Activated CD4-positive, alpha-beta T cell treated with anti-CD3 and anti-CD28 coated beads for 4 hours (primary cell): Measurements from ENCODE around the gene GPR84.
A peak's percentile ranks its signal among the peaks of the same experiment; 100 is the strongest.

Experiments used
- DNase-seq, 2 donors: peaks; one replicate each; pipeline ENCODE4 v3.0.0-alpha.2; 2020

Gene GPR84

DNA sequence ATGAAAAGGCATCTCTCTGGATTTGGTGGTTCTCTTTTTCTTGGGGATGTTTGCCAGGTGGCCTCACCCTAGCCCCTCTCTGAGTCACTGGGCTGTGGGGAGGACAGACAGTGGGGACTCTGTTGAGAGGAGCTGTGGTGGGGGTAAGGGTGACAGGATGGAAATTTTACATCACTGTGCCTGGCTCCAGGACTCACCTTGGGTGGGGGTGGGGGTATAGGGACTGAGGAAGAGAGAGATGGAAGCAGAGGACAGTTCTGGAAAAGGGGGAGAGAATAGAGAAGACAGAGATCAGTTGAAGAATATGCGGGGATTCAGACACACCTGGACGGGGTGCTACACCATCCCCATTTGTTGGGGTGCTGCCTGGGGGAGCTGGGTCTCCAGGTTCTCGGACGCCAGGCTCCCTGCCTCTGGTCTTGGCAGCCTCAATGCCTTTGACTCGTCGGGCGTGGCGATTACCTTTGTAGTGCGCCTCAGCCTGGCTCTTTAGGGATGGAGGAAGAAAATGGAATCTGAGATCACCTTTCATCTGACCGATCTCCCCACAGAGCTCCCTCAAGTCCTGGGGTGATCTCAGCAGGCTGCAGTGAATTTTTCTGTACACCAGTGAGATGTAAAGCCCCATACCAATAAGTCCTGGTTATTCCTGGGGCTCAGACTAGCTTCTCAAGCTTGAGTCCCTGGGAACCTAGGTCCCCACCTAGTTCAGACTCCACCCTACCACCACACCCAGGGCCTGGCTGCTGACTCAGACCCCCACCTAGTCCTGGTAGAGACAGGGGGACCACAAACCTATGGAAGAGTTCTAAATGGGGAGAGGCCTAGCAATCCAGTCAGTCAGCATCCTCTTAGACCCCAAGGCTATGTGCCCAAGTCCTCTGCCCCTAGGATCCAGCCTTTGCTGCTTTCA, 9.6 kb upstream of the GPR84 start:
- no peak for DNase-seq

- DNase-seq, result no peak
Measured at GRCh38 chr12:54372113-54372806, 8.0 kb upstream of the GPR84 start.

GRCh38 chr12:54371328-54372112, 7.2 kb upstream of the GPR84 start:
- DNase-seq, result no peak

- peak in 1 of 2 donors; percentile 26 for DNase-seq
Measured at GRCh38 chr12:54370171-54370730, 6.0 kb upstream of the GPR84 start.

DNA sequence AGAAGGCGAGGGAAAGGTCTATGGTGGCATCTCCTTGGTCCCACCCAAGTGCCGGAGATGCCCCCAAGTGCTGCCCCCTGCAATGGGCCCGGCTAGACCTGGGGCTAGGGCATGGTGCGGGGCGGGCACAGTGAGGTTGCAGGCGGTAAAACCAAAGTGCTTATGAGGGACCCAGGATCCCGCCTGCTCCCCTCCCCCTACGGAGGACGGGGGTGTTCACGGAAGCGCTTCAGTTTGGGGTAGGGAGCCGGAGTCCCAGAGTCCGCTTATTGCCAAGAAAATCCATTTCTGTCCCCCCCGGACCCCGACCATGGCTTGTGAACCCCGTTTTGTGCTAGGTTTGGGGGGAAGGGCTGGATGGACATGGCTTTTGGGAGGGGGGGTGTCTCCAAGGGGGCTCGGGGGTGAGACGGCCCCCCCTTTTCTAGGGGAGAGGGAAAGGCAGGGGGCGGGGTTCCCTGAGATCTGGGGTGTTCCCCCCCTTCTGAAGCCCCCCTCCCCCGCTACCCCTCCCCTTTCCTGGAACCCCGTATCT, 5.4 kb upstream of the GPR84 start:
- DNase-seq, result no peak

DNA sequence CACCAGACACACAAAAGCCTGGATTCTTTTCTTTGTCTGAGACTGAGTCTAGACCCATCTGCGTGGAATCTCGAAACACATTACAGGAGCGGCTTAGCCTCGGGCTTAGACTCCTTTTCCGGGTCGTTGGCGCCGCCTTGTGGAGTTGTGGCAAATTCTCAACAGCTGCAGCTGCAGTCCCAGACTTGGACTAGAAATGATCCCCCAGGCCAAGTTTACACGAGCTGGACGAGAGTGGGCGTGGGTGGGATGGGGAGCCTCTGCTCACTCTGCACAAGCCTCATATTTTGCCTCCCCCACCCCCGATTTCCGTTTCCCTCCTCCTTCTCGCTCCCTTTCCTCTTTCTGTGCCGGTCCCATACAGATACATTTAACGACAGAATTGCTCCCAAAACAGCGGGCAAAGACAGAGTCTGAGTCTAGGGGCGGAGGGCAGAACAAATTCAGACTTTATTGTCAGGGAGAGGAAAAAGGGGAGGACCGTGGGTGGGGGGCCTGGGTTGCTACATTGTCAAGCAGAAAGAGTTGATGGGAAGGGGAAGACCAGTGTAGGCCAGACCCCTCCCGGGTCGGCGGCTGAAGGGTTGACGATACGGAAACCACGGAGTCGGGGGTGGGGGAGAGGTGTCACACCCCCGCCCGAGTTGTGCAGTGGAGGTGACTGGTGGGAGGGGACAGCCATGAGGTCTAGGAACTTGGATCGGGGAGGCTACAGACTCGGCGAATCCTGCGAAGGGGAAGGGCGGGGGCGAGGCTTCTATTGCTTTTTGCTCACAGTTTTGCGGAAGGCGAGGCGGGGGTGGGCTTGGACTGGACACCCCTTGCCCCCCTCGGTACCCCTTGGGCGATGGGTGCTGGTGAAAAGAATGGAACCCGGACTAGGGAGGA, 4.7 kb upstream of the GPR84 start:
- peak; percentile 85 to 95 for DNase-seq

DNA sequence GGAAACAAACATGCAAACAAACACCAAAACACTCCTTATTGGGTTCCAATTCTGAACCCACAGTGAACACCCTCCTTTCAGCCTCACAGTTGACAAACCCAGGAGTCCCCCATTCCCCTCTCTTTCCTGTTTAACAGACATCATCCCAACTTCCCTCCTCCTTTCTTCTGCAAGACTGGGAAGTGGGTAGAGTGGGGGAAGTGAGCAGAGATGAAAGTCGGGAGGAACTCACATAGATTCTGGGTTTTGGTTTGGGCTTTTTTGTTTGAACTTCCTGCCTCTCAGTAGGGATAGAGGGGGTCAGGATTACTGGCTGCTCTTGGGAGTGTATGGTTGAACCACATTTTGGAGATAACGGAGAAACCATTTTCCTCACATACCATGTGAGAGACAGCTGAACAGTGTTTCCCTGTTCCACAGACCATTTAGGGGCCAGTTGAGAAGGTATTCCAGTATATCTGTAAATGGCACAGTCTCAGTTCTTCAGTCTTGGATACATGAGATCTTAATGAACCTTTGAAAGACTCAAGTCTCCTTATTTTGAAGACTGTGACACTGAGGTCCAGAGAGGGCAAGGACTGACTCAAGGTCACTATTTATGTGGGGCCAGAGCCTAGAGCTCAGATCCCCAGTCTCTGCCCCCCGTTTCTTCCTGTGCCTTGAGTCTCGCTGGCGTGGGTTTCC, 3.9 kb upstream of the GPR84 start:
- no peak for DNase-seq

DNA sequence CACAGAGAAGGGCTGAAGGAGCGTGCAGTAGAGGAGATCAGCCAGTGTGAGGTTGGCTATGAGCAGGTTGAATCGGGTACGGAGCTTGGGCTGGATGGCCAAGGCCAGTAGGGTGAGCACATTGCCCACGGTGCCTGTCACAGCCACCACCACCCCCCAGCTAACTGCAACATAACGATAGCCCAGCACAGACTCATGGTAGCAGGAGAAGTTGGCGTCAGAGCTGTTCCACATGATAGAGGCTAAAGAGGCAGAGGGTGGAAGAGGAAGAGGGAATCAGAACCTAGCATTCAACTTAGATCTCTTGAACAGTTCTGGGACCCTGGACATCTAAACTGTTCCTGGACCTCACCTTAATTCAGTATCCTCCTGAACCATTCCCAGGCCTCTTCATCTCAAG, 668 bp downstream of the GPR84 start:
- DNase-seq, result no peak

GRCh38 chr12:54363047-54363446, 1.2 kb downstream of the GPR84 start:
- no peak for DNase-seq

- peak; percentile 46 to 59 for DNase-seq
Measured at GRCh38 chr12:54360717-54361456, 3.4 kb downstream of the GPR84 start.

DNA sequence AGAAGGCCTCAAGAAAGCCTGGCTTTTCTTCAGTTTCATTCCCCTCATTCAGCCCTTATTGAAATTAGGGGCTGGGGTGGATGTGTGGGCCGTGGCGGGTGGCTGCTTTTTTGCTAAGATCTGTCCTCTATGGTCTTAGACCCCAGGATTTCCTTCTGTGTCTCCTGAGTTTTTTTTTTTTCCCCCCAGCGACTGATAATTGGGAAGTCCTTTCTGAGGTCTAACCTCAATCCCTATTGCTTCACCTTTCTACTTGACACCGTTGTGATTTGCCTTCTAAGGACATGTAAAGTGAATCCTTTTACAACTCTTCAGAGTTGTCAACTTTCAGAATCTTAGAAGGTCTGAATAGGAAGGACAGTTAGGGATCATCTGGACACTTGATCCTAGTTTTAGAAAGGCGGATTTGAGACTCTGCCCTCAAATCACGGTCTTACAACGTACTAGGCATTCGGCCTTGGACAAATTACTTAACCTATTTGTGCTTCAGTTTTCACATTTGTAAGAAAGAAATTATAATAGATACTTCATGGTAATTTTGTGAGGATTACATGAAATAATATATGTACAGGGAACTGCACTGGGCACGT, 4.4 kb downstream of the GPR84 start:
- DNase-seq, result no peak

GRCh38 chr12:54358945-54359761, 5.1 kb downstream of the GPR84 start:
- peak; percentile 92 to 93 for DNase-seq

GRCh38 chr12:54358191-54358944, 5.9 kb downstream of the GPR84 start:
- DNase-seq, result peak; percentile 52 to 59

DNA sequence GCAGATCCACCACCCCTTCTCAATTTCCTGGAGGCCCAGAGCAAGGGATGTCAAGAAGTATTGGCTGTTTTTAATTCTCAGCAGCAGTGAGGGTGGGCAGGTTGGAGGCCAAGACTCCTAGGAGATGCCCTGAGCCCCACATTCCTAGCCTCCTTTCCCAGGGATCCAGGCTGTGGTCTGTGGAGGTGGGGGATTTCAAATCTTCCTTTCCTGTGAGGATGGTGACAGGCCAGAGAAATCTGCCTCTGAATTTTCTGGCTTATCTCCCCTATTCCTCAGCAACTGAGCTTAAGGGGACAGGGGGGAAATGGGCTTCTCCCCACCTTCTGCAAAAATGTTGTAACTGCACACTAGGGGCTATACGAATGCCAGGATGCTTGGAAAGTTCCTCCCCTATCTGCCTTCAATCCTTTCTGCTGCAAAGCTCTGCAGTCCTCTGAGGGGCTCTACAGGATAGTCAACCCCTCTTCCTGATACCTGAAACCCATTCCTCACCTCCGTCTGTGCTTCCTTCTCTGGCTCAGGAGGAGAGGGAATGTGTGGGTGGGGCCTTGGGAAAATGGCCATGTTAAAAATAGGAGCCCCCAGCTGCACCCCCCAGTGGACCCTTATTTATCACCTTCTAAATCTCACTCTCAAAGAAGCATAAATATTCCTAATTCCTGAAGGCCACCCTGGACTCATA, 6.6 kb downstream of the GPR84 start:
- no peak for DNase-seq

DNA sequence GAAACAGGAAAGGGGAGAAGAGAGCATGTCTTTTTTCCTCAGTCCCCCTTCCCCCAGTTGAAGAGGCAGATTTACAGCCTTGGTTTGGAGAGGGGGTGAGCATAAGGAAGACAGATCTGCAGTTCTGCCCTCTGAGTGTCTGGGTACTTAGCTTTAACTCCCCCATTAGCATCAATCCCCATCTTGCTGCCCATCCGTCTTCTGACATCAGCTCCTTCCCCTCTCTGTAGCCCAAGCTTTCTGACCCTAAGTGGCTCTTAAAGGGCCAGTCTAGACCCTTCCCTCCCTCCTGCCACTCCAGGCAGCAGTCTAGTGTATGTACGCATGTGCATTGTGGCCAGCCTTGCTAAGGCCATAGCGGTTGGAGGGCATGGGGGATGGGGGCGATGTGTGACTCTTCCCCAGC, 7.3 kb downstream of the GPR84 start:
- no peak for DNase-seq

DNA sequence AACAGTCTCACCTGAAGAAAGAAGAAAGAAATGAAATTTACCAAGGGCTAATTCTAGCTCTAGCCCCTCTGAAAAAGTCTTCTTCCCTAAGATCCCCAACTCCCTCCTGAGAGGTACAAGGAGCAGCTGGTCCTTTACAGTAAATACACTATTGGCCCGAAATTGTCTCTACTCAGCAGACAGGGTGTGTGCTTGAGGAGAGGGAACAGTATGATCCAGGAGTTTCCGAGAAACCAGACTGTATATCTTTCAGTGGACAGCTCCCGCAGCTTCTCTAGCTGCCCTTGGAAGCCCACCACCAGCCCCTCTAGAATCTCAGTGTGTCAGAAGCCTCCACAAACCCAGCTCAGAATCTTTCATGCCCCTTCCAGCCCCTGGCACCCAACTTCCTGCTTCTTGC, 8.1 kb downstream of the GPR84 start:
- no peak for DNase-seq

DNA sequence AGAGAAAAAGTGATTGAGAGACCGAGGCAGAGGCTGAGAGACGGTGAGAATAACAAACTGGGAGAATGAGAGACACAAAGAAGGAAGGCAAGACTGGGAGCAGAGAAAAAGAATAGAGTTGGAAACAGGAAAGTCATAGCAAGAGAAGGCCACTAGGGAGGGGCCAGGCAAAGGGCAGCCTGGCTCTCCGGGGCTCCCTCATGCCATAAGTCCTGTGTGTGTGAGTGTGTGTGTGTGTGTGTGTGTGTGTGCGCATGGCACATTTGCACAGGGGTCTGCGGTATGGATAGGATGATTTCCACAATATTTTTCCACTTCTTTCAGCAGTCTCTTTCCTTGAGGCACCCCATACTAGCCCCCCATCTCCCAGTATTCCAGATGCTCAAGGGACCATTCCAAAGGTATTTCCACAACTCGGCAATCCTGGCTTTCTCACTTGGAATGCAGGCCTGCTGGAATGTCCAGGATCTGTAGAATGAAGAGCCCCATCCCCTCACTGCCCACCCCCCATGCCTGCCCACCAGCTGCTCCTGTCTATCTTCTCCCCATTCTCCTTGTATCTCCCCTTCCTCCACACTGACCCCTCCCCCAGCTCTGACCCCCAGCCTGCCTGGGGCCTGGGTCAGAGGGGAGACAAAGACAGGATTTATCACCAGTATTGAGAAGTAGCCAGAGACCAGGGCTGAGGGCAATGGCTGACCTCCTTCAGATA, 9.0 kb downstream of the GPR84 start:
- no peak for DNase-seq
